ENCODE measurements around the gene NPB. TPM values are rescaled to one million over a fixed set of nuclear protein-coding genes. Genes with fewer than 3 reads are reported as not detected.

Gene NPB
- total RNA-seq, 2 donors from 2014 or later: 0.66 to 1.8 TPM

GRCh38 chr17:81923302-81924260 is 21.5 kb downstream of the NPB start:
- no peak for ATAC-seq
- H3K9me3 ChIP-seq: no peaks in the 10 kb centered on the region
- no peaks in the 10 kb centered on the region for H3K36me3 ChIP-seq (replicated peaks in 1 of 2; ENCODE audit: insufficient read depth in 1 of 2, low read depth in 2 of 2)
- 16 to 28% methylated on average over 7 to 32 of the region's 32 CpGs for WGBS, 2 donors
- TF ChIP-seq CTCF (IDR thresholded peaks at IDR 0.05): no peak
- no peak for TF ChIP-seq POLR2A (IDR thresholded peaks at IDR 0.05)
- H3K27me3 ChIP-seq: no peaks in the 10 kb centered on the region
- peak overlapping the region in 2 of 4 donors; percentile 63 for H3K27ac ChIP-seq
- no peak overlapping the region for H3K4me3 ChIP-seq
- H3K4me1 ChIP-seq: peaks cover 46% of the 10 kb centered on the region
- DNase-seq: peak; percentile 64 to 78 (median 70)
- intact Hi-C loops (cut with DNase I): no loop called here

DNA sequence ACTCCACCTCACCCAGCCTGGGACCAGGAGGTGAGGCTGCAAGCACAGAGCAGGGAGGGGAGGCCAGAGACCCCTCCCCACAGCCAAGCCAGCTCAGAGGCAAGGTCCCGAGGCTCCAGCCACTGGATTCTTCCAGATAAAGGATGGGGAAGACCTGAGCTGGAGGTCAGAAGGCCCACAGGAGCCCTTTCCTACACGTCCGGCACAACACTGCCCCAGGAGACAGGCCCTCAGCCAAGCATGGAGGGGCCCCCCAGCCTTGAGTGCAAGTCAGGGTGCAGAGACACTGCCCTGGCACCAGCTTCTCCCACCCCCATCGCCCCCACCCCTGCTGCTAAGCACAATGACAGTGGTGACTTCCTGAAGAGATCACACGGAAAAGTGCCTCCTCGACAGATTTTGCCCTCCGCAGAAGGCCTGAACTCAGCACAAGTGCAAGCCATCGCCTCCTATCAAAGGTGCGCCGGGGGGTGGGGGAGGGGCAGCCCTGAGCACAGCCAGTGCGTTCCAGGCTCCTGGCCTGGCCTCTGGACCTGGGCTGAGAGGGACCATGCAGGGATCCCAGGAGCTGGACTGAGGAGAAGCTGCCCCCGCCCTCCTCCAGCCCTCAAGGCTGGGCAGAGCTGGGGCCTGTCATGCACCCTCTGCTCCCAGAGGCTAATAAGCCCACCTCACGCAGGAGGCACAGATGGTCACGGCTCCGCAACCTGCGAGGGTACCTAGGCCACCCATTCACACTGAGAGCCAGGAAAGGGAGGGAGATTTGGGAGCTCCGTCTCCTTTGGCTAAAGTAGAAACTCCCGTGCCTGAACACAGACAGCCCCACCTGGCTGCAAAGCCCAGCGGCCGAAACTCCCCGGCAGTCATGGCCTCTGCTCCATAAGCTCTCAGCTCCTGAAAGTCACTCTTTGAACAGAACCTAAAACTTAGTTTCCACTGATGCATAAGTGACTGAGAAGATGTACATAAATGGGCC is 22.8 kb downstream of the NPB start:
- DNase-seq: peak in 1 of 4 donors; percentile 39
- no peaks in the 10 kb centered on the region for H3K27me3 ChIP-seq
- no peaks in the 10 kb centered on the region for H3K9me3 ChIP-seq
- intact Hi-C loops (cut with DNase I): no loop called here
- peak overlapping the region in 2 of 4 donors; percentile 63 to 98 for H3K27ac ChIP-seq
- TF ChIP-seq CTCF (IDR thresholded peaks at IDR 0.05) (no peak), POLR2A (IDR thresholded peaks at IDR 0.05) (no peak)
- no peak overlapping the region for H3K4me3 ChIP-seq
- H3K4me1 ChIP-seq: peaks cover 51% of the 10 kb centered on the region
- ATAC-seq: no peak
- 47 to 78% methylated on average over 12 to 21 of the region's 21 CpGs for WGBS, 2 donors
- no peaks in the 10 kb centered on the region for H3K36me3 ChIP-seq (replicated peaks in 1 of 2; ENCODE audit: insufficient read depth in 1 of 2, low read depth in 2 of 2)

- no peaks in the 10 kb centered on the region for H3K9me3 ChIP-seq
- H3K4me1 ChIP-seq: peaks cover 51% of the 10 kb centered on the region
- no peaks in the 10 kb centered on the region for H3K27me3 ChIP-seq
- no peak overlapping the region for H3K4me3 ChIP-seq
- intact Hi-C loops (cut with DNase I): no loop called here
- WGBS, 2 donors: 31 to 41% methylated on average over 6 to 10 of the region's 10 CpGs
- no peak for TF ChIP-seq POLR2A (IDR thresholded peaks at IDR 0.05)
- no peak for TF ChIP-seq CTCF (IDR thresholded peaks at IDR 0.05)
- ATAC-seq (no peak), DNase-seq (no peak)
- H3K27ac ChIP-seq: peak overlapping the region; percentile 89 to 98 (median 96)
- no peaks in the 10 kb centered on the region for H3K36me3 ChIP-seq (replicated peaks in 1 of 2; ENCODE audit: insufficient read depth in 1 of 2, low read depth in 2 of 2)
Measured at GRCh38 chr17:81925860-81926450, 23.9 kb downstream of the NPB start.

DNA sequence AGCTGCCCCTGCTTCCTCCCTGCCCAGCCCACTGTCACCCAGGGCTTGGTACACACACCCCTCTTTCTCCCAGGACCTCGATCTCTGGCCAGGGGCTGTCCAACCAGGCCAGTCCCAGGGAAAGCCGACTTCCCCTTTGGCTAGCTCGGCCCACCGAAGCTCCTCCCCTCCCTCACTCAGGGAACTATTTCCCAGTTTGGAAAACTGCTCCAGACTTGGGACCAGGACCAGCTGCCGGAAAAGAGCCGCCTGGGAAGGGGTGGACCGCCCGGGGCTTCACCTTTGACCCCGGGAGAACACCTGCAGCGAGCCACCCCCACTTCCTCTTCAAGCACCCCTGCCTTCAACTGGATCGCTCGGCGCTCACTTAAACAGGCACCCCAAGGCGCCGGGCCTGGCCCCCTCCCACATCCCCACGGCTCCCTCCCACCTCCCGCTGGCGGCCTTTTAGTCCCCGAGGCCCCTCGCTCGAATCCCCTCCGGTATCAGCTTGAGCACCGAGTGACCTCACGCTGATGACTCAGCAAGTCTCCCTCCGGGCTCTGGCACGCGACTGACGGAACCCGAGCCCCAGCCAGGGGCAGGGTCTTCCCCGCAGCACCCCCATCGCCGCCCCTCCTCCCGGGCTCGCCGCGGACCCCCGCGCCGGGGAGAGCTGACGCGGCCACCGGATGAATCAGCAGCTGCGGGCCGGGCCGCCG is 24.6 kb downstream of the NPB start:
- Histone ChIP-seq H3K27me3 (no peaks in the 10 kb centered on the region), H3K4me1 (peaks cover 51% of the 10 kb centered on the region), H3K36me3 (replicated peaks in 1 of 2; ENCODE audit: insufficient read depth in 1 of 2, low read depth in 2 of 2) (no peaks in the 10 kb centered on the region), H3K9me3 (no peaks in the 10 kb centered on the region), H3K4me3 (peak overlapping the region; percentile 85 to 98), H3K27ac (peak overlapping the region; percentile 89 to 98 (median 96))
- ATAC-seq (peak; percentile 61), DNase-seq (peak; percentile 80 to 91 (median 88))
- WGBS, 2 donors: 1 to 2% methylated on average over 16 to 46 of the region's 46 CpGs
- TF ChIP-seq POLR2A (IDR thresholded peaks at IDR 0.05): peak; percentile 36 to 68 (median 66)
- TF ChIP-seq CTCF (IDR thresholded peaks at IDR 0.05): no peak
- intact Hi-C loops (cut with DNase I): no loop called here
